CD4-positive, alpha-beta T cell treated with Interleukin-4 for 4 hours (primary cell): Measurements from ENCODE around the gene DLGAP4.

Experiments used
- DNase-seq: peaks from one replicate; pipeline ENCODE4 v3.0.0-alpha.2; 2020

The DLGAP4 gene

GRCh38 chr20:36573798-36574365 lies 267.7 kb downstream of the DLGAP4 start:
- DNase-seq = no peak

- peak; percentile 32 for DNase-seq
These were observed 268.4 kb downstream of the DLGAP4 start for GRCh38 chr20:36574366-36575135.

GRCh38 chr20:36576081-36576445 lies 269.9 kb downstream of the DLGAP4 start:
- no peak for DNase-seq
